Brain microvascular endothelial cell (primary cell): ENCODE measurements around the gene CFAP65.

Source experiments
- DNase-seq: peaks from one replicate; pipeline ENCODE4 v3.0.0-alpha.2; 2020
- H3K27ac ChIP-seq: fragments of 250-450 bp; sonication (Bioruptor Pico); 2 replicates; pipeline ENCODE4 v1.5.1; 2020; ENCODE audit warnings: mild to moderate bottlenecking, moderate library complexity
- H3K27me3 ChIP-seq: fragments of 250-450 bp; sonication (Bioruptor Pico); replicated peaks from 2 replicates; pipeline ENCODE4 v1.5.1; 2020; ENCODE audit warnings: mild to moderate bottlenecking
- H3K36me3 ChIP-seq: fragments of 250-450 bp; sonication (Bioruptor Pico); replicated peaks from 2 replicates; pipeline ENCODE4 v1.5.1; 2020; ENCODE audit warnings: mild to moderate bottlenecking
- H3K4me3 ChIP-seq: 2 replicates; pipeline ENCODE4 v1.5.1; 2011; ENCODE audit warnings: low read depth, mild to moderate bottlenecking, control low read depth, low read length, moderate library complexity
- in situ Hi-C: cut with HindIII; loops from 2 replicates; pipeline ENCODE4 v1.10.0; 2017; ENCODE audit warnings: low sequenced_read_pairs, low pct_ligation_motif_present
- TF ChIP-seq, protein P1 (sequence below): IDR thresholded peaks from 2 replicates; pipeline ENCODE4 v1.5.1; 2011; ENCODE audit warnings: low read depth, mild to moderate bottlenecking, moderate library complexity, low read length, control low read depth, inconsistent platforms; ENCODE audit errors: missing control alignments

The CFAP65 gene

DNA sequence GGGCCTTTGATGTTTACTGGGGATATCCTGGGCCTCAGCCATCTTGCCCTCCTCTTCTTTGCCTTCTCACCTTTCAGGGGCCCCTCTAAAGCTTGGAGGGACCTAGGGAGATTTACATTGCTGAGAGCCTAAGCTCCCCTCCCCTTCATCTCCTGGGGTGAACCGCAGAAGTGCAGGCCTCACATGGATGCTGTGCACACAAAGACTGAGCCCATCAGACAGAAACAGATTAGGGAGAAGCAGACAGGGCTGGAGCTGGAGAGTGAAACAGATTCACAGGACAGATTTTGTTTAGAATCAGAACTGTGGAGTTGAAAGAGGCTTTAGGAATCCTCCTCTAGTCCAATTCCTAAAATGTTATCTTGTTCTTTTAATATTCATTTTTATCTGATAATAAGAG is 85.3 kb downstream of the CFAP65 start:
- in situ Hi-C loops, result no loop called here
- Histone ChIP-seq H3K27ac (no peak overlapping the region), H3K4me3 (no peak overlapping the region), H3K27me3 (peaks cover 36% of the 10 kb centered on the region), H3K36me3 (no peaks in the 10 kb centered on the region)
- DNase-seq, result no peak
- TF ChIP-seq, protein P1, sequence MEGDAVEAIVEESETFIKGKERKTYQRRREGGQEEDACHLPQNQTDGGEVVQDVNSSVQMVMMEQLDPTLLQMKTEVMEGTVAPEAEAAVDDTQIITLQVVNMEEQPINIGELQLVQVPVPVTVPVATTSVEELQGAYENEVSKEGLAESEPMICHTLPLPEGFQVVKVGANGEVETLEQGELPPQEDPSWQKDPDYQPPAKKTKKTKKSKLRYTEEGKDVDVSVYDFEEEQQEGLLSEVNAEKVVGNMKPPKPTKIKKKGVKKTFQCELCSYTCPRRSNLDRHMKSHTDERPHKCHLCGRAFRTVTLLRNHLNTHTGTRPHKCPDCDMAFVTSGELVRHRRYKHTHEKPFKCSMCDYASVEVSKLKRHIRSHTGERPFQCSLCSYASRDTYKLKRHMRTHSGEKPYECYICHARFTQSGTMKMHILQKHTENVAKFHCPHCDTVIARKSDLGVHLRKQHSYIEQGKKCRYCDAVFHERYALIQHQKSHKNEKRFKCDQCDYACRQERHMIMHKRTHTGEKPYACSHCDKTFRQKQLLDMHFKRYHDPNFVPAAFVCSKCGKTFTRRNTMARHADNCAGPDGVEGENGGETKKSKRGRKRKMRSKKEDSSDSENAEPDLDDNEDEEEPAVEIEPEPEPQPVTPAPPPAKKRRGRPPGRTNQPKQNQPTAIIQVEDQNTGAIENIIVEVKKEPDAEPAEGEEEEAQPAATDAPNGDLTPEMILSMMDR, result no peak

DNA sequence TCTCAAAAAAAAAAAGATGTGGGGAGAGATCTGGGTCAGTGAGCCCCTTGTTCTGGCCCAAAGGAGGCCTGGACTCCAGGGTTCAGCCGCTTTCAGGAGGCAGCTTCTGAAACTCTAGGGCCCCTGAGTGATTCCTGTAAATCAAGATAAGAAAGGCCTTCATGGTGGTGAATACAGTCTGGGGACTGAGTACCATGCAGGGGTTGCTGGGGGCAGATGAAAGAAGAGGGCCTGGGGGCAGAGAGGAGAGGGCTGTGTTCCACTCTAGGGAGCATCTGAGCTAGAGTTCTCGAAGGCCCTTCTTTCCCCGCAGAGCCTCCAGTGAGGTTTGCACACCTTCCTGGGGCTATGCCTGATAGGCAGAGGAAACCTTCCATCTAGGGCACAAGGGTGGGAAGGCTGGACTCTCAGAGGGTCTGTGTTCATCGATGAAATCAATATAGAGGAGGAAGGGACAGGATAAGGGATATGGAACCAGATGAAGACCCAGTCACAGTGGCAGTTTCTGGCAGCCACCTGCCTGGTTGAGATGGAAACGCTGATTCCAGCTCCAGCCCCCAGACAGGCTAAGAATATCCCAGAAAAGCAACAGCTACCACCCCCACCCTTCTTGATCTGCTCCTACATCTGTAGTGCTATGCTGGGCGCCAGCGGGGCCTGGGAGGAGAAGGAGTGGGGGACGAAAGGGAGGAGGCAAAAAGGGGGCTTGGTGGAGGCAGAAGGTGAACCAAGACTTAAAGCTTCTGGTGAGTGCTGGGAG is 86.6 kb downstream of the CFAP65 start:
- Histone ChIP-seq H3K27me3 (peaks cover 23% of the 10 kb centered on the region), H3K36me3 (no peaks in the 10 kb centered on the region), H3K4me3 (no peak overlapping the region), H3K27ac (no peak overlapping the region)
- in situ Hi-C loops, result no loop called here
- TF ChIP-seq, protein P1, result no peak
- no peak for DNase-seq

DNA sequence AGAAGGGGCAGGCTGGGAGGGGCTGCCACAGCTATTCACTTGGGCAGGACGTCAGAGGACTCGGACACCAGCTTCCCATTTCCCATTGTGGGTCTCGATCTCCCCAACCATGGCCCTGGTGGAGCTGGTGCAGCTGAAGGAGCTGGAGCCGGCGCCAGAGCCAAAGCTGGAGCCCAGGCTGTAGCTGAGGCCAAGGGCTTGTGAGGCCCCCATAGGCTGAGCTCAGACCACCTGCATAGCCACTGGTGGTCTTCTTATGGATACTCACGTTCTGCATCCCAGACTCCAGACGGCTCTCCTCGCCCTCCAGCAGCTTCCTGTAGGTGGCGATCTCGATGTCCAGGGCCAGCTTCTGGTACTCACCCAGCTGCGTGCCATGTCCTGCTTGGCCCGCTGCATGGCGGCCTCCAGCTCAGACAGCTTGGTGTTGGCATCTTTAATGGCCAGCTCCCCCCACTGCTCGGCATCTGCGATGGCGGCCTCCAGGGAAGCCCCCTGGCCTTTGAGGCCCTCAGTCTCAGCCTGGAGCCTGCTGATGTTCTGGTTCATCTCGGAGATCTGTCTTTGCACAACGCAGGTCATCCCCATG is 87.9 kb downstream of the CFAP65 start:
- H3K4me3 ChIP-seq, result no peak overlapping the region
- DNase-seq, result no peak
- in situ Hi-C loops, result no loop called here
- H3K27ac ChIP-seq, result no peak overlapping the region
- TF ChIP-seq, protein P1, result peak; percentile 30
- peaks cover 12% of the 10 kb centered on the region for H3K27me3 ChIP-seq
- H3K36me3 ChIP-seq, result no peaks in the 10 kb centered on the region
